Adrenal gland (tissue), 5 donors: ENCODE measurements around the gene LDAH.

ENCODE experiments used
- CTCF ChIP-seq, 6 experiments: fragments of 450-650 bp in 4 of 6; fragments of 200-600 bp in 2 of 6; sonication (generic) in 1 of 6; IDR thresholded peaks; 1 replicate in 5 of 6; 2 replicates in 1 of 6; pipeline versions ENCODE4 v1.5.1 to v1.8.0; 2016 to 2021; ENCODE audit warnings: antibody characterized with exemption in 6 of 6, mild to moderate bottlenecking in 2 of 6, moderate library complexity in 1 of 6
- POLR2A ChIP-seq, 2 donors: fragments of 450-650 bp; IDR thresholded peaks; one replicate each; pipeline ENCODE4 v1.6.1; 2017; ENCODE audit warnings: antibody characterized with exemption in 2 of 2, mild to moderate bottlenecking in 2 of 2, moderate library complexity in 1 of 2
- donor health status: DM: no; HTN: no; CAD: no.

DNA sequence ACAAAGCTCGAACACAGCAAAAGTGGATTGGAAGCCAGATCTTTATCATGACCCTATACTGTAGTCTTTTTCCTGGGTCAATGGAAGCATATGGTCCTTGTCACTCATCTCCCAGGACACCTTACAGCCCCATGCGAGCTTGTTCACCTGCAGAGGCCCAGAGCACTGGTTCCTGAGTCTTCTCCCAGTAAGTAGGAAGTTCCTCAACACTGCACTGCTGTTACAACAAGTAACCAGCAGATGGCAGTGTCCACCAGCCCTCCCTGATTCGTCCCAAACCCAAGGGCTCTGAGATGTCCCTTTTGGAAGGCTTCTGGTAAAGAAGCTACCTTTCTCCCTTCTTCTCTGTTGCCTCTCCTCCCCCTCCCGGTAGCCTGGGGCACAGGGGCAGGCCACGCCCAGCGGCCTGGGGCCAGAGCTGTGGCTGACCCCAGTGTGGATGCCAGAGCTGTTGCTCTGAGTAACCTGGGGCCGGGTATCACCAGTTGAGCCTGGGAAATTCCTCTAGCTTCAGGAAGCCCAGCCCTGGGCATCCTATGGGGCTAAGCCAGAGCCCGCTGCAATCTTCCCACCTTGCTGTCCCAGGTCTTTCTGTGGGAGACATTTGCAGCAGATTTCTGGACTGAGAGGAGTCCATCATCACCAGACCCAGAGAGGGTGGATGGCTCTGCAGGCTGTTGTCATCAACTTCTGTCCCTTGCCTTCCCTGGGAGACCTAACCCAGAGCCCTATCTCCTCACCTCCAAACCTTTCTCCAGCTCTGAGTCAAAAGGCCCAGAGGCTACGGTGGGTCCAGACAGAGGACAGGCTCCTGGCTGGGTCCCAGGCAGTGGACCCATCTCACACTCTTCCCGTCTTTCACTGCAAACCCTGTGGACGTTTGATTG, 161.2 kb downstream of the LDAH start:
- TF ChIP-seq CTCF (IDR thresholded peaks at IDR 0.05) = peak; percentile 90 to 98 (median 95)
- no peak for TF ChIP-seq POLR2A (IDR thresholded peaks at IDR 0.05)
